Pancreas (tissue), 10 donors: ENCODE measurements around the gene RTN1. TPM values are rescaled to one million over a fixed set of nuclear protein-coding genes. Genes with fewer than 3 reads are reported as not detected.

Experiments
- ATAC-seq, 4 donors: fragments of 200-7000 bp; cut with Tn5 transposase; one replicate each; pipeline versions ENCODE4 v1.8.0 to v1.9.1; 2020; ENCODE audit warnings: mild to moderate bottlenecking in 4 of 4, moderate library complexity in 4 of 4
- DNase-seq, 6 donors: peaks; one replicate each; pipeline ENCODE4 v3.0.0-alpha.2; 2020
- FAIRE-seq: peaks from 2 replicates; lab custom pipeline; 2012; peaks lifted over from hg19 to GRCh38; lab: Jason Lieb, UNC
- H3K27ac ChIP-seq, 4 donors: fragments of 200-600 bp; sonication (generic); 1 replicate in 3 of 4; 2 replicates in 1 of 4; pipeline versions ENCODE4 v1.5.0 to v1.8.0; 2020
- H3K27me3 ChIP-seq, 4 donors: fragments of 200-600 bp; one replicate each; pipeline ENCODE4 v1.8.0; 2021
- H3K36me3 ChIP-seq, 3 donors: fragments of 200-600 bp; sonication (generic) in 1 of 3; one replicate each; pipeline versions ENCODE4 v1.5.0 to v1.8.0; 2020 to 2021
- H3K4me1 ChIP-seq, 3 donors: fragments of 200-600 bp; one replicate each; pipeline ENCODE4 v1.8.0; 2021
- H3K4me3 ChIP-seq, 4 donors: fragments of 200-600 bp; sonication (generic) in 2 of 4; one replicate each; pipeline versions ENCODE4 v1.5.0 to v1.8.0; 2020 to 2021
- H3K9me3 ChIP-seq, 4 donors: fragments of 200-600 bp; one replicate each; pipeline ENCODE4 v1.8.0; 2021
- CTCF ChIP-seq, 4 donors: fragments of 200-600 bp; sonication (generic) in 3 of 4; IDR thresholded peaks; one replicate each; pipeline versions ENCODE4 v1.5.0 to v1.8.0; 2021; ENCODE audit warnings: antibody characterized with exemption in 4 of 4
- WGBS, 2 donors: extraction: QIAGEN DNeasy Blood & Tissue Kit; methylation state at CpG; one replicate each; pipeline ENCODE4 v1.1.7; 2013; 5-methylcytosine and 5-hydroxymethylcytosine counted together
- intact Hi-C, 3 donors: fragments of 100-400 bp; cut with DNase I; formaldehyde crosslinking; loops; one replicate each; pipeline versions ENCODE4 v1.11.1 to v1.14.2; 2022
- polyA plus RNA-seq, 2 donors: library from polyadenylated mRNA; stranded (reverse); fragments of 200-250 nt; gene quantifications; one replicate each; pipeline ENCODE4 v1.2.3, GENCODE V29; 2013
- total RNA-seq, 6 donors: library from RNA; stranded (reverse); fragmentation: NEBNext Ultra II Directional in 4 of 6; extraction: Animal tissue kit (Norgen Biotek cat#: 25700) in 4 of 6; gene quantifications; one replicate each; pipeline versions ENCODE4 v1.2.1 to v1.2.4, GENCODE V29; 2021 to 2023
- donor health status: healthy with polysubstance abuse.
- donor health status: DM: no; HTN: no; CAD: no; lungs with moderate emphysema.
- donor health status: DM: no; HTN: no; CAD: no.
- donor health status: control.
- donor health status: control.
- donor health status: Bipolar disorder and iron deficiency.
- donor health status: DM: yes; HTN: yes; CAD: no.
- donor health status: DM: no; HTN: no; CAD: no.
- donor health status: DM: no; HTN: no; CAD: no.
- donor health status: DM: yes; HTN: yes; CAD: no.

Gene RTN1
- total and polyA plus RNA-seq, 8 donors = 0.97 to 42.0 (median 5.3) TPM

- Histone ChIP-seq H3K27ac (no peak overlapping the region), H3K36me3 (no peaks in the 10 kb centered on the region), H3K9me3 (no peaks in the 10 kb centered on the region), H3K27me3 (peaks cover 0 to 11% (median 1%) of the 10 kb centered on the region in 4 donors), H3K4me1 (no peaks in the 10 kb centered on the region), H3K4me3 (peak overlapping the region; percentile 29 to 53 (median 36))
- ATAC-seq (peak; percentile 59 to 84 (median 80)), DNase-seq (no peak), FAIRE-seq (peak; percentile 79)
- WGBS, 2 donors = 1 to 2% methylated on average over 18 of the region's 18 CpGs
- intact Hi-C loops = no loop called here
- peak in 2 of 4 donors; percentile 18 to 31 for TF ChIP-seq CTCF (IDR thresholded peaks at IDR 0.05)
Measured at GRCh38 chr14:59918824-59919569, 48.4 kb upstream of the RTN1 start.

DNA sequence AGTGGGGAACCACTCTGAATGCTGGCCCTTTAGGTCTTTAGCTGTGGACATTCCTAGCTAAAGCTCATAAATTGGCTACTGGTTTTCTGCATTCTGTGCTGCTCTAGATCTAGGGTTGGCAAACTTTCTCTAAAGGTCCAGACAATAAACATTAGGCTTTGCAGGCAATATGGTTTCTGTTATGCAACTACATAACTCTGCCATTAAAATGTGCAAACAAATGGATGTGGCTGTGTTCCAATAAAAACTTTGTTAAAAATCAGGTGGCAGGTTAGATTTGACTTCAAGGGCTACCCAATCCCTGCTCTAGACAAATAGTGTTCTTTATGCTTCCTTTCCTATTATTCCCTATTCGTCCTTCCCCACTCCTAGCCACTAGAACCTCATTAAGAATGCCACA lies 42.6 kb upstream of the RTN1 start:
- TF ChIP-seq CTCF (IDR thresholded peaks at IDR 0.05) = no peak
- Histone ChIP-seq H3K27me3 (peaks cover 0 to 3% (median 0%) of the 10 kb centered on the region in 4 donors), H3K27ac (no peak overlapping the region), H3K4me1 (no peaks in the 10 kb centered on the region), H3K36me3 (no peaks in the 10 kb centered on the region), H3K9me3 (no peaks in the 10 kb centered on the region), H3K4me3 (no peak overlapping the region)
- FAIRE-seq (no peak), ATAC-seq (peak in 1 of 4 donors; percentile 22), DNase-seq (no peak)
- intact Hi-C loops = no loop called here
- WGBS, 2 donors = 46 to 62% methylated on average over 1 of the region's 1 CpG

DNA sequence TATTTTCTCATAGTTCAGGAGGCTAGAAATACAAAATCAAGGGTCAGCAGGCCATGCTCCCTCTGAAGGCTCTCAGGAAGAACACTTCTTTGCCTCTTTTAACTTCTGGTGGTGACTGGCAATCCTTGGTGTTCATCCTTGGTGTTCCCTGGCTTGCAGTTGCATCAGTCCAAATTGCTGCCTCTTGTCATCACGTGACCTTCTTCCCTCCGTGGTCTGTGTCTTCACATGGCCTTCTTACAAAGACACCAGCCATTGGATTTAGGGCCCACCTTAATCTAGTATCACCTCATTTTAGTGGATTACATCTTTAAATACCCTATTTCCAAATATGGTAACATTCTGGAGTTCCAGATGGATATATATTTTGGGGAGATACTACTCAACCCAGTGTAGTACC lies 41.9 kb upstream of the RTN1 start:
- intact Hi-C loops = no loop called here
- WGBS, 2 donors = 83 to 95% methylated on average over 2 of the region's 2 CpGs
- FAIRE-seq = no peak

DNA sequence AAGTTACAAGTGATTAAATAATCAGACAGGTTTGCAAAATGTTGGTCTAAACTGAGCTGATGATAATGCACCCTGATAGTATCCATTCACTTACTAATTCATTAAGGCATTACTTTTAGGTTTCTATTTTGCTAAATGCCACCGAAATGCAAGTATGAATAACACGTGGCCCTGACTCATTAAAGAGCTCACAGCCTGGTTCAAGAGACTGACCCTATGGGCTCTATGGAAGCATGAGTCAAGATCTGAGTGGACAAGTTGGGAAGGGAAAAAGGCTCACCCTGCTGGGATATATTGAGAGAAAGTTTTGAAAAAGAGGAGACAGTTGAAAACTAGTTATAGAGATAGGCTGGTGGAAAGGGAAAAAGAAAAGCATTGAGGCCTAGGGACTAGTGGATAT lies 34.6 kb upstream of the RTN1 start:
- H3K36me3 ChIP-seq = no peaks in the 10 kb centered on the region
- H3K9me3 ChIP-seq = no peaks in the 10 kb centered on the region
- no peak for DNase-seq
- intact Hi-C loops = no loop called here
- ATAC-seq = no peak
- no peaks in the 10 kb centered on the region for H3K4me1 ChIP-seq
- FAIRE-seq = no peak
- H3K4me3 ChIP-seq = no peak overlapping the region
- TF ChIP-seq CTCF (IDR thresholded peaks at IDR 0.05) = no peak
- WGBS, 2 donors = 45 to 69% methylated on average over 2 of the region's 2 CpGs
- no peak overlapping the region for H3K27ac ChIP-seq
- H3K27me3 ChIP-seq = no peaks in the 10 kb centered on the region

More for the DNA sequence above, 41.9 kb upstream of the RTN1 start:
- no peak for DNase-seq
- H3K27ac ChIP-seq = no peak overlapping the region
- TF ChIP-seq CTCF (IDR thresholded peaks at IDR 0.05) = no peak
- no peaks in the 10 kb centered on the region for H3K4me1 ChIP-seq
- H3K4me3 ChIP-seq = no peak overlapping the region
- H3K27me3 ChIP-seq = no peaks in the 10 kb centered on the region
- no peaks in the 10 kb centered on the region for H3K36me3 ChIP-seq
- no peaks in the 10 kb centered on the region for H3K9me3 ChIP-seq
- ATAC-seq = no peak

GRCh38 chr14:59904184-59904583 lies 33.6 kb upstream of the RTN1 start:
- WGBS, 2 donors = 58 to 69% methylated on average over 2 of the region's 2 CpGs
- Histone ChIP-seq H3K9me3 (no peaks in the 10 kb centered on the region), H3K27me3 (no peaks in the 10 kb centered on the region), H3K27ac (no peak overlapping the region), H3K4me3 (no peak overlapping the region), H3K4me1 (no peaks in the 10 kb centered on the region), H3K36me3 (no peaks in the 10 kb centered on the region)
- no peak for FAIRE-seq
- DNase-seq = no peak
- no peak for ATAC-seq
- TF ChIP-seq CTCF (IDR thresholded peaks at IDR 0.05) = no peak
- intact Hi-C loops = no loop called here
